NCI-H1930 (cell line): ENCODE measurements around the gene PPIF.
"Not testable (repeated sequence)": the region's sequence is repeated elsewhere in the genome, so short reads cannot be mapped to it uniquely, and the experiment has no call there.

Experiments used
- DNase-seq, 2 experiments: peaks; one replicate each; lab custom pipeline; 2025; lab: John Stamatoyannopoulos, UW

PPIF gene

DNA sequence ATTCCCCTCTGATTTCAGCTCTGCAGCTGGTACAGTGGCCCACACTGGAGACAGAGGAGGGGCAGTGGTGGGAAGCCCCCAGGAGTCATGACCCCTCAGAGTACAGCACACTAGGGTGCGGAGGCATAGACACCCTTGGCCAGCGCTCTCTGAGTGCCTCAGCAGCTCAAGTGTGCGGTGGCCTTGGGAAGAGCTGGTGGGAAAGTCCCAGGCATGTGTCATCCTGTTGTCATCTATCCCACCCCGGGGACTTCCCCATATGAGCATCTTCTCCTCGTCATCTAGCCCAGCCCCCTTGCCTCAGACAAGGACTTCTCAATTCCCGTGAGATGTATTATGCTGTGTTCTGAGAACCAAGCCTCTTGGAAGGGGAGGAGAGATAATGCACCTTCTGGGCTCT is 15.6 kb upstream of the PPIF start:
- no peak for DNase-seq

DNA sequence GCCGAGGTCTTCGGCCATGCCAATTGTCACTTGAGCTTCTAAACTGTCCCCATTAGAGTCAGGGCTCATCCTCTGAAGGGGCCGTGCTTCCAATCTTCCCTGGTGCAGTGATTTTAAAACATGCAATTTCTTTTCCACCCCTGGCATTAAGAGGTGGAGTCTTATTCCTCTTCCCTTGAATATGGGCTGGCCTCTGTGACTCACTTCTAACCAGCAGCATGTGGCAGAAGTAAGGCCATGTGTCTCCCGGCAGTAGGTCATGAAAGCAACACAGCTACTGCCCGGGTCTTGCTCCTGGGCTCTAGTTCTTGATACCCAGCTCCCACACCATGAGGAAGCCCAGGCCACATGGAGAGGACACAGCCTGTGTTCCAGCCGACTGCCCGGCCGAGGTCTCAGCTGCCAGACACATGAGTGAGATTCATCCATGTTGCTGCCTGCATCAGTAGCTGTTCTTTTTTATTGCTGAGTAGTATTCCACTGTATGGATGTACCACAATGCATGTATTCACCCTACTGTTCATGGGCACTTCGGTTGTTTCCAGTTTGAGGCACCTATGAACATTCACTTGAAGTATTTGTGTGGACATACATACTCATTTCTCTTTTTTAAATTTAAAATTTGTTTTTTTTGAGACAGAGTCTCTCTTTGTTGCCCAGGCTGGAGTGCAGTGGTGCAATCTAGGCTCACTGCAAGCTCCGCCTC is 14.5 kb upstream of the PPIF start:
- not testable (repeated sequence) for DNase-seq

DNA sequence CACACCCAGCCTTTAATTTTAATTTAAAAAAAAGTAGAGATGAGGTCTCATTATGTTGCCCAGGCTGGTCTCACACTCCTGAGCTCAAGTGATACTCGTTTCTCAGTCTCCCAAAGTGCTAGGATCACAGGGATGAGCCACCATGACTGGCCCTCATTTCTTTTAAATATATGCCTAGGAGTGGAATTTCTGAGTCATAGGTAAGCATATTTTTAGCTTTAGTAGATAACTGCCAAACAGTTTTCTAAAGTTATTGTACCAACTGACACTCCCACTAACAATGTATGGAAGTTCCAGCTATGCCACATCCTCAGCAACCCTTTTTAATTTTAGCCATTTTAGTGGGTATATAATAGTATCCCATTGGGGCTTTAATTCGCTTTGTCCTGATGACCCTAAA is 13.8 kb upstream of the PPIF start:
- DNase-seq: no peak

DNA sequence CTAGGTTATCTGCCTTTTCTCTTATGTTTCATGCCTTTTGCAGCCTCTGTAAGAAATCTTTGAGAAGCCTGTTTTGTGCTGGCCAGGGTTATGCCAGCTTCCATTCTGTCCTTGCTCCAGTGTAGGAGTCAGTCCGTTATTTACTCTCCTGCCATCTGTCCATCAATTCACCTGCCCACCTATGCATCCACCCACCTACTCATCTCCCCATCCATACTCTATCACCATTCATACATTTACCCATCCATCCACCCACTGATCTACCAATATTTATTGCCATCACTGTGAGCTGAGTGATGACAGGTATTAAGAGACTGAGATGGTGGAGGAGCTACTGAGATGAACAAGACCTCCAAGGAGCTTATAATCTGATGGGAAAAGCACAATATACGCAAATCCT is 12.7 kb upstream of the PPIF start:
- no peak for DNase-seq

DNA sequence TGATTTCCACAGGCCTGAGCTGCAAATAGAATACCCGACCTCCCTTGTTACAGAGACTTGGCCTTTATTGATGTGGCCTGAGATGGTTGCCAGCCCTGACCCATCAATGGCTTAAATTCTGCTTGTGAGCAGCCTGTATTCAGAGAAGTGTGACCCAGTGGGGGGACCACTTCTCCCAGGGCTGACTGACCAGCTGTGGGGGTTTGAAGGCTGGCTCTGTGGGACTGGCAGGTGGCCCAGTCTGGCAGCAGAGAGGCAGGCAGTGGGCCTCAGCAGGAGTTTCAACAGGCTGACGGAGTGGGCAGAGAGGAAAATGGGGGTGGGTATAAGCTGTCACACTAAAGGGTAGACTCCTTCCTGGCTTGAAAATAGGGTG is 12.2 kb upstream of the PPIF start:
- DNase-seq: no peak

DNA sequence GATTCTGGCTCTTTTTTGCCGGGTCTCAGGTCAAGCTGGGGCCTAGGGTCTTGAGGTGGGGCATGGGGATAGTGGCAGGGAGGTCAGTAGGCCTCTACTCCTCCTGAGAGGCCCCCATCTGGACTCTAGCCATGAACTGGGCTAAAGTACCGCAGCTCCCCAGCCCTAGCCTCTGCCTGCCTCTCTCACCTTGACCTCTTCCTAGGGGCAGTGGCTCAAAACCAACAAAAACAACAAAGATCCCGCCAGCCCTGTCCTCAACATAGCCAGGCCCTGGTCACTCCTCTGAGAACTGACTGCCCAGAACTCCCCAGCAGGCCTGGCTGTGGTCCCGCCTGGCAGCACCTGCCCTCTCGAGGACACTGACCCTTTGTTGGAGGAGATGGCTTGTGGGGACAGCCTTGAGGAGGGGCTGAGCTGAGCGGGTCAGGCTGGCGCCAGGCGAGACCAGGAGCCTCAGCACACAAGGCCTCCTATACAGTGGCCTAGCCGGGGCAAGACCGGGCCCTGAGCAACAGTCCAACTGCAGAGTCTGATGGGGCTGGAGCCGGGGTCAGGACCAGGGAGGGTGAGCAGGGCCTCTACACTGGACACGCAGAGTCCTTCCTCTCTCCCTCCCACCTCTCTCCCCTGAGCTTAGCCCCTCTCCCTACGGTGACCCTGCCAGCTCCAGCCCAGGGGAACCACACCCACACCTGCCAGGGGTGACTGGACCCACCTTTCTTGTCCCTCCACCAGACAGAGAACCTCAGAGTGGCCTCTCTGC is 11.6 kb upstream of the PPIF start:
- no peak for DNase-seq

DNA sequence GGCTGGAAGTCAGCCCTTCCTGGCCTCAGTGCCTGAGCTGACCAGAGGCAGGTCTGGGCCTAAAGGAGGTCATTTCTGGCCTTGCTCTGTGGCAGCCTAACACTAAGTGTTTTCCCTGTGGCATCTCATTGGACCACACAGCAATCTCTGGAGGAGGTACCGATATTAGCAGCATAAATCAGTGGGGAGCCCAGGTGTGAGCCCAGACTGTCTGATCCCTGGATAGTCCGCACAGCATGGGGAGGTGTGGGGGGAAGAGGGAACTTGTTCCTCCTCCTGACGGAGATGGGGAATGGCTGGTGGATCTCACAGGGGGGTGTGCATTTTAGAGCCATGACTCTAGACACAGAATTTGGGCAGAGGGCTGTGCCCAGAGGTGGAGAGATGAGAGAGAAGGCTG is 11.0 kb upstream of the PPIF start:
- DNase-seq: no peak

DNA sequence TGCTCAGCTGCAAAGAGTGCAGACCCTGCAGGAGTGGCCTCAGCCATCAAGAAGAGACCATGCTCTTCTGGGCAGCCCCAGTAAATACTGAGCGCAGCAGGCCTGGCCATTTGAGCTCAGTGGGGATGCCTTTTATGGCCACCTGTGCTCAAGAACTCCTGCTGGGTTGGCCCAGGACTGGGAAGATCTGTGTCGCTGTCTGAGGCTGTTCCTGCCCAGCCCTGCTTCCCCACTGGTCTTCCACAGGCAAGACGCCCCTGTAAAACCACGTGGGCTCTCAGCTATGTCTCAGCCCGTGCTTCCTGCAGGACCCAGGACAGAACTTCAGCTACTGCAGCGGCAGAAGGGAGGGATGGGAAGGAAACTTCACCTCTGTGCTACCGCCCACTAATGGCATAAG is 10.5 kb upstream of the PPIF start:
- DNase-seq: no peak

DNA sequence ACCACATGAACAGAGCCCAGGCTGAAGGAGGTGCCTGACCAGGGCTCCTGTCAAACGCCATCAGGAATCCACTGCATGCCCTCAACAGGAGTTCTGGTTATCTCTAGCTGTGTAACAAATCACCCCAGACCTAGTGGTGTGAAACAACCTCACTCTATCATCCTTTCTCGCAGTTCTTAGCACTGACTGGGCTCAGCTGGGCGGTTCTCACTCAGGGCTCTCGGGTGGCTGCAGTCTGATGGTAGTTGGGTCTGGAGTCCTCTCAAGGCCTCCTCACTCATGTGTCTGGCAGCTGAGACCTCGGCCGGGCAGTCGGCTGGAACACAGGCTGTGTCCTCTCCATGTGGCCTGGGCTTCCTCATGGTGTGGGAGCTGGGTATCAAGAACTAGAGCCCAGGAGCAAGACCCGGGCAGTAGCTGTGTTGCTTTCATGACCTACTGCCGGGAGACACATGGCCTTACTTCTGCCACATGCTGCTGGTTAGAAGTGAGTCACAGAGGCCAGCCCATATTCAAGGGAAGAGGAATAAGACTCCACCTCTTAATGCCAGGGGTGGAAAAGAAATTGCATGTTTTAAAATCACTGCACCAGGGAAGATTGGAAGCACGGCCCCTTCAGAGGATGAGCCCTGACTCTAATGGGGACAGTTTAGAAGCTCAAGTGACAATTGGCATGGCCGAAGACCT is 9.3 kb upstream of the PPIF start:
- not testable (repeated sequence) for DNase-seq

DNA sequence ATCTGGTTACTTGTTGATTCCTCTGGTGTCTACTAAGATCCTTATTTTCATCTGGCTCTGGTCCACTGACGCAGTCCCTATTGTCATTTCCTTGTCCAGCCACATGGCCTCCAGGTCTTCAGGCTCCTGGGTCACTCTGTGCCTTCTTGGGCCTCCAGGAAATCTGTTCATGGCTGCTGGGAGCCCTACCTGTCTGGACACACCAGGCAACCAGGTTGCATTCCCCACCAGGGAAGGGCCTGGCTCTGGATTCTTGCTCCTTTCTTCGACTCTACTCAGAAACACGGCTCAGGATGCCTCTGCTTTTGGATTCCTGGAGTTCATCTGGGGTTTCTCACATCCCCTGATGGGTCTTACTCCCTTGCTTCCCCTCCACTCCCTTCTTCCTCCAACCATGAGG is 8.0 kb upstream of the PPIF start:
- no peak for DNase-seq

DNA sequence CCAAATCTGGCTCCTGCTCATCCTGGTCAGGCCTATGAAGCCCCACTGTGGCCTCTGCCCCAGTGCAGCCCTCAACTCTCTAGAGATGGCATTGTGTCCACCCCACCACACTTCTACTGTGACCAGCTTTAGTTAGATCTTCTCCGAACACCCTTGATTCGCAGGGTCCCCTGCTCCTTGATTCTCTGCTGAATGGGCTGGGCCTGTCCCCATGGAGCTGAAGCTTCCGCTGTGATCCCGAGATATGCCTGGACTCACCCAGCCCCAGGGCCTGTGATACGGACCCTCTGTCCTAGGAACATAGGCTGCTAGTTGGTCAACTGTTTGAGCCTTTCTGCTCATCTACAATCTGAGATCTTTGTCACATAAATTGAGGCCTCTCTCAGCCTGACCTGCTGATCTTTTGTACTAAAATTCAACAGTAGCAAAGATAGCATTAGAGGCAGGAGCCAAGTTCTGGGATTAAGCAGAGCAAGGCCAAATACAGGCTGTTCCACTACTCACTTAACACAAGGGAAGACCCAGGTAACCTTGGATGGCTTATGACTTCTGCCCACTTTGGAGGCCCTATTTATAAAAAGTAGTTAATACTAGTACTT is 6.5 kb upstream of the PPIF start:
- no peak for DNase-seq

DNA sequence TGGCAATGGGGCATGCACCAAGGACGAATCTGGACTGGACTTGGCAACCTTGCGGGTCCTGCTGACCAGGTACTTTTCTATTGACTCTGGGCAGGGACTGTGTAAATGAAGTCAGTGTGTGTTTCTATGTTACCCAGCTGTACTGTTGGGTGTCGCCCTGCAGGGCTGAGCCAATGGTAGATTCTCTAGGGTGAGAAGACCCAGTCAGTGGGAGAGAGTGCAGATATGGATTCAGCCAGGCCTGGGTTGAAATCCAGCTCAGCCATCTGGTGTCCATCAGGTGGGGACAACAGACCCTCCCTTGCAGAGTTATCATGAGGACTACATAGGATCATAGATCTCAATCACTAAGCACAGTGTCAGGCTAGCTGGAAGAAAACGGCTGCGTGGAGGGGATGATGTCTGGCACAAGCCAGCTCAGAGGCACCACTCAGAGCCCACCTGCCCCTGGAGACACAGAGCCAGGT is 4.9 kb upstream of the PPIF start:
- DNase-seq: no peak

DNA sequence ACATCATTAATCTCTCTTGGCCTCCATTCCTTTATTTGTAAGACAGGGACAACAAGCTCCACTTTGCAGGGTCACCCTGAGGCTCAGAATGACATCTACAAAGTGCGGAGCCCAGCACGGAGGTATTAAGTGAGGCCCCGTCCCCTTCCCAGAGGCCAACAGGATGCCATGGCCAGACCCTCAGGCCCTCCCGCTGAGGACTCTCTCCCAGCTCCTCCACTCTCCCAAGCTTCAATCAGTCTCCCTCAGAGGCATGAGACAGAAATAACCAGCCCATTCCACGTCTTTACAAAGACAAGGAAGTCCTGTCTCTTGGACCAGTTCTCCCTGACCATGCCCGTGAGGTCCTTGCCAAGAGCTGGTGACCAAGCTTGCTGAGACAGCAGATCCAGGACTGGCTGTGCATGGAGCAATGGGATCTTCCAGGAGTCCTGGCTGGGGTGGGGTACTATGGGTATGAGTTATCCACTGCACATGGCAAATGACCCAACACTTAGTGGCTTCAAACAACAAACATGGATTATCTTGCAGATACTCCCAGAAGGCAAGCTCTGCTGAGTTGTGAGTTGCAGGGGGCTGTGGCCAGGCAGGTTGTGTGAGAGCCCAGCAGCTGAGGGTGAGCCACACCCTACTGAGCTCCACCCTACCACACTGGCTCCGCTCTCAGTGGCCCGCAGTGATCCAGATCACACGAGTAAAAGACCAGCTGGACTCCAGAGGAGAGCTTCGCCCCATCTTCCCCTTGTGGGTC is 4.3 kb upstream of the PPIF start:
- no peak for DNase-seq

DNA sequence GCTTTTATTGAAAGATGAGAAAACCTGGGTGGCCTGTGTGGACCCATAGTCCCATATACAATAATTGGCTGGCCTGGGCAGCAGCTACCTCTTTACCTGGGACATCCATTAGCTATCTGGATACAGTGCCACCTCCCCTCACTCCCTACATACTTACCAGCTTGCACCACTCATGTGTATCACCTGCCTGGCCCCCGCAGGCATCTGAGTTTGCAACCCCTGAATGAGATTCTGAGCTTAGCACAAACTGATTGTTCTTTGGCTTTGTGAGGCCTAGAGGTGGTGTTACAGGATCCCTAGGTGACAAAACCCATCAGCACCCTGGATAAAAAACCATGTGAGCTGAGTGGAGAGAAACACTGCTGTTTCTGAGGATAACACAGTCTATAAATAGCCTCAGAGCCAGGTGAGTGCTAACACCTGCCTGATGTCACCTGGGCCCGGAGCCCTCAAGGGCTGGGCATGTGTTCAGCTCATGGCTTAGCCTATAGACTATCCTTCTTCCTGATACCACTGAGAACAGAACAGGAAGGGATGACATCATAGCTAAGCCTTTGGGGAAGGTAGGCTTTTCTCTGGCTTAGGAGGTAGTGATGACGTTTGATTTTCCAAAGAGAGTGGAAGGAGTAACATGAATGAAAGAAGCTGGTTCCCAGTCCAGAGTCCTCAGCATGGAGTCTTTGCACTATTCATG is 2.6 kb upstream of the PPIF start:
- no peak for DNase-seq

DNA sequence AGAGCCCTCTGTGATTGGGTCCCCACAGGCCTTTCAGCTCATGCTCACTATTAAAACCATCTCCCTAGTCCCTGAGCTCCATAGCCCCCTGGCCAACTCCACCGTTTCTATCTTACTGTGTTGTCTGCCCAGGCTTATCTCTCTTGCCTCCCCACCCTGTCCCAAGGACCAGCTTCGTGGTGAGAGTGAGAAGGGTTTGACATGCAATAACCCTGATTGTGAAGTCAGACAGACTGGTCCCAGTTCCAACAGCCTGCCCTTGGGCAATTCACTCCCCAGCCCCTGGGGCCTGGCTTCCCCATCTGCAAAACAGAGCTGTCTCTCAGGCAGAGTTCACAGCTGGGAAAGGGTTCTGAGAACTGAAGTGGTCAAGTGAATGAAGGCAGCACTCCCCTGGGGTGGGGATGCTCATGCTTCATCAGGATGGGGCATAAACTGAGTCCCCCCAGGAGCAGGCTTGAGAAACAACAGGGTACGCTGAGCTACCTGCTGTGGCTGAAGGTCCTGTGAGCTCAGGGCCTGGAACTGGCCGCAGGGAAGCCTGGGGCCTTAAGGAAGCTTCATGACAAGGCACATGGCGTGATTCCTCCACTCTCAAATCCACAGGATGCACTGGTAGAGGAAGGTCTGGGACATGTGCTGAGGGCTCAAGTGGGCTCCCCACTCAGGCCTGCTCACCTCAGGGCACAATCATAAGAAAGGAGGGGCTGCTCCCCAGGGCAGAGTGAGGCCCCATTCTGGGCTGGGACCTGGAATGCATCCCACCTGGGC is 1.8 kb upstream of the PPIF start:
- DNase-seq: no peak

DNA sequence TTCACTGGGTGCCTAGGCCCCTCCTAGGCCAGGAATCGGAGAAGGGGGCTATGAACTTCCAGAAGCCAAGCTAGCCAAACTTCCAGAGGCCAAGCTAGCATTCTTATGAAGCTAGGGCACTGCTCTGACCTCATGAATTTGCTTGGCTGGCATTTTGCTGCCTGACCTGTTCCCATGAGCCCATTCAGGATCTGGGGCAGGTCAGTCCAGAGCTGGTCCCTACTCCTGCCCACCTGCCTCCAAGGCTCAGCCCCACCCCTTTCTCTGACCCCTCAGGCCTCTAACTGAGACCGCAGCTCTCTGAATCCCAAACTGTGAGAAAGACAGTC is 1.3 kb upstream of the PPIF start:
- DNase-seq: no peak

DNA sequence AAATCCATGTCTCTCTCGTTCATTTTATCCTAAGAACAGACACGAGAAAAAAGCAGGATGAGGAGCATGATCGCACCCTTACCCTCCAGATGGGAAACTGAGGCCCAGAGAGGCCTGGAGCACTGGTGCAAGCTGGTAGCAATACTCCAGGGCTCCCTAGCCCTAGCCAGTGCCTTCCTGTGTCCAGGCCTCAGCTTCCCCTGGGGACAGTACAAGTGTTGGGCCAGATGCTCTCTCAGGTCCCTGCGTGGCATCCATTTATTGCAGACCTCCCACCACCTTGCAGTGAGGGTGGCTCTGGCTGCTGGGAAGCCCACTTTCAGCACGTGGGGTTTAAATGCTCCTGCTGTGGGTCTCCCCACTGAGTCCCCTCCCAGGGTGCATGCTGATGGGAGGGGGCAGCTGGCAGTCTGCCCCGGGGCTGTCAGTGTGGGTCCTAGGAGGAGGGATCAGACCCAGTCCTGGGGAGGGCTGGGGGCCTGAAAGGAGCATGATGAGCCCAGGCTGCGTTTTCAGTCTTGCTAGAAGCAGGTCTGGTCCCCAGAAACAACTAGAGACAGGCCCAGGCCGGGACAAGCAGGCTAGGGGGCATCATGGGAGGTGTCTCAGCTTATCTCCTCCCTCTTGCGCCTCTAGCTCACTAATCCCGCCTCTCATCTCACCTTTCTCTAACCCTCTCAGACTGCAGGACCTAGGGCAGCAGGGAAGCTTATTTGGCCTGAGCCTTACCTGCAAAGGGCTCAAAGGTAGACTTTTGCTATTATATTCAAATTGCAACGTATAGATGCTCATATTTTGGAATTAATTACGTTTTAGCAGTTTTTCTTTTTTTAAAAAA is 662 bp upstream of the PPIF start:
- DNase-seq: no peak

DNA sequence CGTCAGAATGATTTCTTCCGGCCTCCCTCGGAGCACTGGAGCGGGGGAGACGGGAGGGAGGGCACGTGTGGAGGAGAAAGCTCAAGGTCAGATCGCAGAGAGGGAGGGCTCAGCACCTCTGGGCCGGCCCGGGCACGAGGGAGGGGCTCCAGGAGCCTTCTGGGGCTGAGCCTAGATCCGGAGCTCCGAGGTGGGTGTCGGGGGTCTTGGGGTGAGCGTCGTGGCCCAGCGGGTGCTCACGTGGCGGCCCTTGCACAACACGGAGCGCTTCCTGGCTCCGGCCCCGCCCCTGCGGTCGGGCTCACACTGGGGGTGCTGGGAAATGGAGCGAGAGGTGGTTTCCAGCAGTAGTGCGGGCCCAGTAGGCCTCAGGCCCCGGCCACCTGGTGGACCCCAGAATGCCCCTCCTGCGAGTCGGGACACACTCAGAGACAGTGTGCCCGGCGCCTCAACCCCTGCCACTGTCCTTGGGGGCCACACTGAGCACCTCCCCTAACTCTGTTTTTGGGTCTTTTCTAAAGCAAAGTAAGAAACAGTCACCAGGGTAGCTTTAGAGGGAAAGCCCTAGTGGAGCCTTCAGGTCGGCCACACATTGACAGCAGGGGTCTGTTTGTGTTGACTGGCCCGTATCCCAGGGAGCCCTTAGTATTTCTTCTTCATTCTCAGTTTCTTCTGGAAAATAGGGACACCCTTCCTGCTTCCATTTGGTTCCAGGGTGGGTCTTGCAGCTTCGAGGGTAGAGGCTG is 798 bp downstream of the PPIF start:
- DNase-seq: no peak

DNA sequence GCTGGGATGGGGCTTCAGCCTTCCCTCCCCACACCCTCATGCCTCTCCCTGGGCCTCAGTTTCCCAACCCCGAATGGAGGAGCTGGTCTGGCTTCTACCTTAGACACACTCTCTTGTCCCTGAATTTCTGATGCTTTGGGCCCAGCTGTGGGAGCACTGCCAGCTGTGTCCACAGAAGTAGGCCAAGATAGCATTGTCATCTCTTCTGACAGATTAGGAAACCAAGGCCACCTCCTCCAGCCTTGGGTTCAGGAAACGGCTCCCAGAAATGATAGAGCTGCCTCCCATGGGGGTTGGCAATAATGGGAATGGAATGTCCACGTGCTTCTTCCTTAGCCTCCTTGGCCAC is 1.3 kb downstream of the PPIF start:
- DNase-seq: no peak
